LNCAP (cell line): Measurements from ENCODE around the gene PKMYT1.

Source experiments
- TF ChIP-seq, protein P1 (sequence below): fragments of 450-650 bp; IDR thresholded peaks from 2 replicates; pipeline ENCODE4 v1.5.1; 2017; ENCODE audit warnings: mild to moderate bottlenecking

PKMYT1 gene

DNA sequence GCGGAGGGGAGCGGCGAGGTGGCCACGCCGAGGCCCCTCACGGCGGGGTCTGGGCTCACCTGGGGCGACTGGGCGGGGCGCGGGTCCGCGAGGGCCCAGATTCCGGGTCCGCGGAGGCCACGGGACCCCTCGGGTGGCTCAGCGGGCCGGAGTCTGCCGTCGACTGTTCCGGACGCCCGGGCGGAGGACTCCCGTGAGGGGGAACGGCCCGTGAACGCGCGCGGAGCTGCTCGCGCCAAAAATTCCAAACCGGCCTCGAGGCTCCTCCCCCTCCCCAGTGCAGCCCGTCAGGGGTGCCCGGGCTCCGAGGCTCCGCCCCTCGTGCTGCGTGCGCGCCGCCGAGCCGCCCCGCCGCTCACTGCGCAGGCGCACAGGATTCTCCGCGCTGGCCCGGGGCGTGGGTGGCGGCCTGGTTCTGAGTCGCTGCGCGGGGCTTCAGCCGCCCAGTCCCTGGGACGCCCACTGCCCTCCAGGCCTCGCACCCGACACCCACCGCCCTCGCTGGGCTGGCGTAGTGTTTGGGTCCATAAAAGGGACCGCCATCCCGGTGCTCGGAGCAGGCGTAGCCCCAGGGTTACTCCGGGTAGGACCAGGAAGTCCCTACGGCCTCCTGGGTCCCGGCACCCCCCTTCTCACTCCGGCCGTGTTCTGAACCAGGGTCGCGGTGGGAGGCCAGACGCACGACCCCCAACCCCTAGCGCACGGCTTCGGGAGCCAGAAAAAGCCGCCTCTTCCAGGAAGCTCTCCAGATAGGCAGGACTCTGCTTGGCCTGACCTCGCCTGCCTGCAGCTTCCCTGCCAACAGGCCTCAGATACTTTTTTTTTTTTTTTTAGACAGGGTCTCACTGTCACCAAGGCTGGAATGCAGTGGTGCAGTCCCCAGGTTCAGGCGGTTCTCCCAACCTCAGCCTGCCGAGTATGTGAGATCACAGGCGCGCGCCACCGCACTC lies at the start of gene PKMYT1:
Gene PKMYT1, minus strand, starts transcription at position 220 of the 950 bp plus-strand sequence. CDS start 789 bp downstream, outside the sequence.
- TF ChIP-seq, protein P1, sequence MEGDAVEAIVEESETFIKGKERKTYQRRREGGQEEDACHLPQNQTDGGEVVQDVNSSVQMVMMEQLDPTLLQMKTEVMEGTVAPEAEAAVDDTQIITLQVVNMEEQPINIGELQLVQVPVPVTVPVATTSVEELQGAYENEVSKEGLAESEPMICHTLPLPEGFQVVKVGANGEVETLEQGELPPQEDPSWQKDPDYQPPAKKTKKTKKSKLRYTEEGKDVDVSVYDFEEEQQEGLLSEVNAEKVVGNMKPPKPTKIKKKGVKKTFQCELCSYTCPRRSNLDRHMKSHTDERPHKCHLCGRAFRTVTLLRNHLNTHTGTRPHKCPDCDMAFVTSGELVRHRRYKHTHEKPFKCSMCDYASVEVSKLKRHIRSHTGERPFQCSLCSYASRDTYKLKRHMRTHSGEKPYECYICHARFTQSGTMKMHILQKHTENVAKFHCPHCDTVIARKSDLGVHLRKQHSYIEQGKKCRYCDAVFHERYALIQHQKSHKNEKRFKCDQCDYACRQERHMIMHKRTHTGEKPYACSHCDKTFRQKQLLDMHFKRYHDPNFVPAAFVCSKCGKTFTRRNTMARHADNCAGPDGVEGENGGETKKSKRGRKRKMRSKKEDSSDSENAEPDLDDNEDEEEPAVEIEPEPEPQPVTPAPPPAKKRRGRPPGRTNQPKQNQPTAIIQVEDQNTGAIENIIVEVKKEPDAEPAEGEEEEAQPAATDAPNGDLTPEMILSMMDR: no peak

DNA sequence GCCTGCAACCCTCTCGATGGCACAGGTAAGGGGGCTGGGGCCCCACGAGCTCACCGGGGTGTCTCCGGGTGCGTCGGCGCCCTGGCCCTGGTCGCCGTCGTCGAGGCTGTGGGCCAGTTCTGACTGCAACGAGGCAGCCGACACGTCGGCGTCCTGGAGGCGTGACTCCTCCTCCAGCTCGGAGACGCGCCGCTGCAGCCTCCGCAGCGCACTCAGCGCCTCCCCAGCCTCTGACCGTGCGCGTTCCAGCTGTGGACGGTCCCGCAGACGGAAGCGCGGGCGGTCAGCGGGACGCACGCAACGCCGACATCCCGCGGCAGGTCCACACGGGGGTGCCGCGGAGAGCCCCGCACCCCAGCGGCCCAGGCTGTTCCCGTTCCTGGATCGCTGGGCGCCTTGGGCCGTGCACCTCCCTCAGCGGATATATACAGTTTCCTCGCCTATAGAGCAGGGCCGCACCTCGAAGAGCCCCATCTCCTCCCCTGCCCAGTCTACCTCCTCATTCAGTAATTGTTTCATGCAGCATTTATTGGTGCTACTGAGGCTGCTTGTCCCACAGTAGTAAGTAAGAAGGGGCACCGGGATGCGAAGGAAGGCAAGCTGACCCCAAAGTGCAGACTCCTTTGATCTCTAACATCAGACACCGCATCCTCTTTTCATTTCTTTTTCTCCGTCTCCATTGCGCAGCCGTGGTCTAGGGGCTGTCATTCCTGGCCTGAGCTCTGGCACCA lies 49.4 kb upstream of the PKMYT1 start:
- TF ChIP-seq, protein P1: no peak

DNA sequence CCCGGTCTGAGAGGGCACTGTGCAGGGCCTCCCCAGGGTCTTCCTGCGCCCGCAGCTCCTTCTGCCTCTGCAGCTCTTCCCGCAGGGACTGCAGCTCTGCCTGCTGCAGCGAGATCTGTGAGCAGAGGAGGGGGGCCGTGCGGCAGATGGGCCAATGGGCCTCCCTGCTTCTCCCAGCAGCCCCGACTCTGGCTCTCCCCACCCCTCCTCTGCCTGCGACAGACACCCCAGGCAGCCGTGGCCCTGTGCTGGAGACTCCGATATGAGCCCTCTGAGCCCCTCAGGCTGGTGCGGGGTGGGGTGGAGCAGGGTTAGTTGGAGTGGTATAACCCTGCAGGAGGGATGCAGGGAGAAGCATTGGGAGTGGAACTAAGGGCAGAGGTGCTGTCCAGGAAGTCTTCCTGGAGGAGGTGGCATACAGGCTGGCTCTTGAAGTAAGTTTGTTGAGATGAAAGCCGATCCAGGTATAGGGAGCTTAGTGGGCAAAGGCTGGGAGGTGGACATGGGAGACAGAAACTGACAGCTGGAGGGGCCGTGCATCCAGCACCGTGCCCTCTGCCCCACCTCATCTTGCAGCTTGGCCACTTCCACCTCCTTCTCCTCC lies 48.6 kb upstream of the PKMYT1 start:
- TF ChIP-seq, protein P1: no peak

DNA sequence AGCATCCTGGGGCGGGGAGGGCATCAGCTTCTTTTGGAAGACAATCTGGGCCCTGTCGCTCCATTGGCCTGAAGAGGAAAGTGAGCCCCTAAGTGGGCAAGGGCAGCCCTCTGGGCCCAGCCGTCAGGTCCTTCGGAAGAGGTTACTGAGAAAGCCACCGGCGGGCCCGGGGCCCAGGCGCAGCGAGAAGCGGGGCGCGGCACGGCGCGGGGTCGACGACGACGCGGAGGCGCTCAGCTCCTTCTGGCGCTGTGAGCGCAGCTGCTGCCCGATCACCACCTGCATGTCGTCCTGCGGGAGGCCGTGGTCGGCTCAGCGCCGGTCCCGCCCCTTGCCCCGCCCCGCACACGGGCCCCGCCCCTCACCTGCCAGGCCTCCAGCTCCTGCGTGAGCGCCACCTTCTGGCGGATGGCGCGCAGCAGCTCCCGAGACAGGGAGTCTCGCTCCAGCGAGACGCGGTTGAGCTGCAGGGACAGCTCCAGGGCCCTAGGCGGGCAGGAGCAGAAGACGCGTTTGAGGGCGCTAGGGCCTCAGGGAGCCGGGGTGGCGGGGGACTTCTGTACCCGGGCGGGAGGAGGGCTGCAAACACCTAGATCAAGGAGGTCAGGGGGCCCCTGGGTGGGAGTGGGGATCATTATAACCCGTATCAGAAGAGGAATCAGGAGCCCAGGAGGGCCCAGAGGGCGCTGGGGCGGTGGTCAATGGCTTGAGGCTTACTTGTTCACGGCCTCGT lies 47.9 kb upstream of the PKMYT1 start:
- TF ChIP-seq, protein P1: peak; percentile 94

DNA sequence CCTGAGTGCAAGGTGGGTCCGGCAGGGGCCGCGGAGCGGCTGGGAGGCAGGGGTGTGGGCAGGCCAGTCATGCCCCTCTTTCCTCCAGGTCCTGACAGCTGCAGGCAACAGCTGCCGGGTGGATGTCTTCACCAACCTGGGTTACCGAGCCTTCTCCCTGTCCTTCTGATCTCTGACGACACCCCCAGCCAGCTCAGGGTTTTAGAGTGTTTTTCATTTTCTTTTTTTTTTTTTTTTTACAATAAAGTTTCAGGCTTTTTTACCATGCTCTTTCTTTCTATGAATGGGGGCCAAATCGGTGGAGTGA lies 47.2 kb upstream of the PKMYT1 start:
- TF ChIP-seq, protein P1: no peak

DNA sequence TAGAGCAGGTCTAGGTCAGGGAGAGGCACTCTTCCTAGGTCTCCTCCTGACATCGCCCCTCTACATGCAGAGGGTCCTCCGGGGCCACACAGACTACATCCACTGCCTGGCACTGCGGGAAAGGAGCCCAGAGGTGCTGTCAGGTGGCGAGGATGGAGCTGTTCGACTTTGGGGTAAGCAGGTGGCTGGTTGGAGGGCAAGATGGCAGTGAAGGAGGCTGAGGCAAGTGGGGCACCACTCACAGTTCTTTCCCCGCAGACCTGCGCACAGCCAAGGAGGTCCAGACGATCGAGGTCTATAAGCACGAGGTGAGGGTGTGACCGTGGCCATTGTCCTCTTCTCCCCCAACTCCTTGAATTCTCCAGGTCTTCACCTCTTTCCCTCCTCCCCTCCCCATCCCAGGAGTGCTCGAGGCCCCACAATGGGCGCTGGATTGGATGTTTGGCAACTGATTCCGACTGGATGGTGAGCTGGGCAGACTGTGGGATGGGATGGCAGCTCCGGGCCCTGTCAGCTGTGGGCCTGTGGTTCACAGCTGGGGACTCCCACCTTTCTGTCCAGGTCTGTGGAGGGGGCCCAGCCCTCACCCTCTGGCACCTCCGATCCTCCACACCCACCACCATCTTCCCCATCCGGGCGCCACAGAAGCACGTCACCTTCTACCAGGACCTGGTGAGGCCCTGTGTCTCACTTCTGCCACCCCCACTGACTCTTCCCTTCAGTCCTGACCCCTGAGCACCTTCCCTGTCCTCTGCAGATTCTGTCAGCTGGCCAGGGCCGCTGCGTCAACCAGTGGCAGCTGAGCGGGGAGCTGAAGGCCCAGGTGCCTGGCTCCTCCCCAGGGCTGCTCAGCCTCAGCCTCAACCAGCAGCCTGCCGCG lies 46.6 kb upstream of the PKMYT1 start:
- TF ChIP-seq, protein P1: no peak
